GM23338 (cell line): Measurements from ENCODE around the gene UBE3C. TPM values are rescaled to one million over a fixed set of nuclear protein-coding genes. Genes with fewer than 3 reads are reported as not detected.

Experiments used
- ATAC-seq: fragments of 200-7000 bp; cut with Tn5 transposase; 3 replicates; pipeline ENCODE4 v1.9.1; 2020
- DNase-seq: peaks from one replicate; pipeline ENCODE4 v3.0.0-alpha.2; 2015; ENCODE audit warnings: low spot score
- H2AFZ ChIP-seq: fragments of 200-600 bp; sonication (generic); 2 replicates; pipeline ENCODE4 v1.8.0; 2016; ENCODE audit warnings: antibody characterized with exemption, mild to moderate bottlenecking, moderate library complexity
- H3F3A ChIP-seq: fragments of 200-600 bp; sonication (generic); replicated peaks from 2 replicates; pipeline ENCODE4 v1.8.0; 2017; ENCODE audit warnings: antibody characterized with exemption, mixed run types, low read depth
- H3K27ac ChIP-seq: fragments of 200-600 bp; sonication (generic); 2 replicates; pipeline ENCODE4 v1.6.1; 2016; ENCODE audit warnings: low read depth
- H3K27me3 ChIP-seq: fragments of 200-600 bp; sonication (generic); 2 replicates; pipeline ENCODE4 v1.8.0; 2016; ENCODE audit warnings: mild to moderate bottlenecking, mixed run types, moderate library complexity; ENCODE audit not compliant: insufficient read depth
- H3K36me3 ChIP-seq: fragments of 200-600 bp; sonication (generic); 2 replicates; pipeline ENCODE4 v1.8.0; 2016; ENCODE audit warnings: mild to moderate bottlenecking; ENCODE audit not compliant: insufficient read depth
- H3K4me1 ChIP-seq: fragments of 200-600 bp; sonication (generic); 2 replicates; pipeline ENCODE4 v1.8.0; 2016; ENCODE audit warnings: mild to moderate bottlenecking, moderate library complexity; ENCODE audit not compliant: insufficient read depth
- H3K4me2 ChIP-seq: fragments of 200-600 bp; sonication (generic); 2 replicates; pipeline ENCODE4 v1.7.1; 2017; ENCODE audit warnings: mixed run types
- H3K4me3 ChIP-seq: fragments of 200-600 bp; sonication (generic); 2 replicates; pipeline ENCODE4 v1.6.1; 2016; ENCODE audit warnings: mixed run types
- H3K79me2 ChIP-seq: fragments of 200-600 bp; sonication (generic); replicated peaks from 2 replicates; pipeline ENCODE4 v1.8.0; 2017; ENCODE audit warnings: mild to moderate bottlenecking; ENCODE audit not compliant: insufficient read depth
- H3K9me2 ChIP-seq: fragments of 200-600 bp; sonication (generic); 2 replicates; pipeline ENCODE4 v1.8.0; 2017; ENCODE audit not compliant: insufficient read depth
- H4K20me1 ChIP-seq: fragments of 200-600 bp; sonication (generic); replicated peaks from 2 replicates; pipeline ENCODE4 v1.8.0; 2017; ENCODE audit warnings: mild to moderate bottlenecking; ENCODE audit not compliant: insufficient read depth
- H3K27ac Mint-ChIP-seq: 2 replicates; pipeline ENCODE4 v1.8.0; 2020; ENCODE audit warnings: inconsistent platforms, mild to moderate bottlenecking, moderate library complexity, mixed read lengths
- H3K27me3 Mint-ChIP-seq: 3 replicates; pipeline ENCODE4 v1.8.0; 2022; ENCODE audit warnings: low read depth, mild to moderate bottlenecking, moderate library complexity, mixed read lengths, inconsistent platforms; ENCODE audit not compliant: insufficient read depth, poor library complexity
- H3K36me3 Mint-ChIP-seq: 3 replicates; pipeline ENCODE4 v1.8.0; 2021; ENCODE audit warnings: low read depth, mild to moderate bottlenecking, inconsistent platforms, moderate library complexity, mixed read lengths
- H3K4me1 Mint-ChIP-seq: 3 replicates; pipeline ENCODE4 v1.8.0; 2020; ENCODE audit warnings: mild to moderate bottlenecking, inconsistent platforms, mixed read lengths
- H3K4me3 Mint-ChIP-seq: 3 replicates; pipeline ENCODE4 v1.8.0; 2021; ENCODE audit warnings: moderate library complexity, mild to moderate bottlenecking, inconsistent platforms, mixed read lengths
- H3K9me3 Mint-ChIP-seq: 3 replicates; pipeline ENCODE4 v1.8.0; 2020; ENCODE audit warnings: moderate library complexity, mild to moderate bottlenecking, inconsistent platforms, mixed read lengths
- CREB1 ChIP-seq: fragments of 250-450 bp; sonication (Bioruptor Pico); IDR thresholded peaks from 2 replicates; pipeline ENCODE4 v1.5.0; 2020; ENCODE audit warnings: low read depth, mild to moderate bottlenecking, moderate library complexity
- EZH2 ChIP-seq: fragments of 200-600 bp; sonication (generic); IDR thresholded peaks from one replicate; pipeline ENCODE4 v1.8.0; 2017; ENCODE audit warnings: antibody characterized with exemption, mild to moderate bottlenecking, low read depth; ENCODE audit not compliant: unreplicated experiment
- EZH2phosphoT487 ChIP-seq: fragments of 200-600 bp; sonication (generic); IDR thresholded peaks from one replicate; pipeline ENCODE4 v1.8.1; 2018; ENCODE audit warnings: antibody characterized with exemption; ENCODE audit not compliant: unreplicated experiment
- REST ChIP-seq: IDR thresholded peaks from one replicate; pipeline ENCODE4 v1.6.1; 2018; ENCODE audit warnings: antibody characterized with exemption; ENCODE audit not compliant: unreplicated experiment
- STAT1 ChIP-seq: IDR thresholded peaks from one replicate; pipeline ENCODE4 v1.6.1; 2016; ENCODE audit warnings: antibody characterized with exemption; ENCODE audit not compliant: unreplicated experiment
- ZNF114 ChIP-seq: fragments of 250-450 bp; sonication (Bioruptor Pico); IDR thresholded peaks from 2 replicates; pipeline ENCODE4 v1.5.0; 2020; ENCODE audit warnings: mild to moderate bottlenecking, moderate library complexity
- polyA plus RNA-seq: library from polyadenylated mRNA; unstranded; fragments of >200 nt; fragmentation: Nextera tagmentation; extraction: Ambion mirVana; gene quantifications from 2 replicates; pipeline ENCODE4 v1.2.1, GENCODE V29; 2016
- total RNA-seq: library from RNA; depleted of rRNA; stranded (reverse); fragments of >200 nt; shearing (Covaris generic); gene quantifications from 2 replicates; pipeline ENCODE4 v1.2.3, GENCODE V29; 2014
- TF ChIP-seq, protein P1 (sequence below): fragments of 250-450 bp; sonication (Bioruptor Pico); IDR thresholded peaks from 2 replicates; pipeline ENCODE4 v1.5.0; 2020; ENCODE audit warnings: mild to moderate bottlenecking, moderate library complexity

The UBE3C gene
- total and polyA plus RNA-seq, 2 experiments from 2014 or later, result 16.8 to 76.9 TPM

DNA sequence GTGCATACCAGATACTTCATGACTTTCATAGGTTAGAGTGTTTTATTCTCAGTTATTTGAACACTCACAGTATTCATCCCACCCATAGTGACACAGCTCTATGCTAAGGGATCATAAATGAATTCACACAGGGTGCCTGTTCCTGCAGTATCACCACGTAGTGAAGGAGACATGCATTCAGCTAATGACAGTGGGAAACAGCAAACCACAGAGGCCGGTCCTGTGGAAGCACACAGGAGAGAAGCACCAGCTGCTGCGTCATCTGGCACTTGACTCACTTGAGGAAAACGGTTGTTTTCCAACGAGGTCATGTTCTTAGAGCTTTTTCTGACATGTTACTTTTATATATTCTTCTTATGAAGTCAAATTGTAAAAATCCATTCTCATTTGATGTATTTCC lies 73.0 kb downstream of the UBE3C start:
- Histone ChIP-seq H3F3A (peaks cover 3% of the 10 kb centered on the region; the same call in 1 of the 2 replicates), H3K4me3 (no peak overlapping the region), H3K36me3 (peaks cover 21% of the 10 kb centered on the region), H2AFZ (no peak overlapping the region), H3K4me2 (no peak overlapping the region), H3K4me1 (no peaks in the 10 kb centered on the region), H3K27ac (no peak overlapping the region), H4K20me1 (peaks cover 7% of the 10 kb centered on the region), H3K9me2 (no peaks in the 10 kb centered on the region), H3K27me3 (no peaks in the 10 kb centered on the region), H3K79me2 (no peaks in the 10 kb centered on the region; the same call in 1 of the 2 replicates)
- TF ChIP-seq ZNF114 (CRISPR knock-in tag) (no peak), CREB1 (no peak), STAT1 (no peak), EZH2 (no peak), REST (no peak), EZH2phosphoT487 (no peak)
- TF ChIP-seq, protein P1, sequence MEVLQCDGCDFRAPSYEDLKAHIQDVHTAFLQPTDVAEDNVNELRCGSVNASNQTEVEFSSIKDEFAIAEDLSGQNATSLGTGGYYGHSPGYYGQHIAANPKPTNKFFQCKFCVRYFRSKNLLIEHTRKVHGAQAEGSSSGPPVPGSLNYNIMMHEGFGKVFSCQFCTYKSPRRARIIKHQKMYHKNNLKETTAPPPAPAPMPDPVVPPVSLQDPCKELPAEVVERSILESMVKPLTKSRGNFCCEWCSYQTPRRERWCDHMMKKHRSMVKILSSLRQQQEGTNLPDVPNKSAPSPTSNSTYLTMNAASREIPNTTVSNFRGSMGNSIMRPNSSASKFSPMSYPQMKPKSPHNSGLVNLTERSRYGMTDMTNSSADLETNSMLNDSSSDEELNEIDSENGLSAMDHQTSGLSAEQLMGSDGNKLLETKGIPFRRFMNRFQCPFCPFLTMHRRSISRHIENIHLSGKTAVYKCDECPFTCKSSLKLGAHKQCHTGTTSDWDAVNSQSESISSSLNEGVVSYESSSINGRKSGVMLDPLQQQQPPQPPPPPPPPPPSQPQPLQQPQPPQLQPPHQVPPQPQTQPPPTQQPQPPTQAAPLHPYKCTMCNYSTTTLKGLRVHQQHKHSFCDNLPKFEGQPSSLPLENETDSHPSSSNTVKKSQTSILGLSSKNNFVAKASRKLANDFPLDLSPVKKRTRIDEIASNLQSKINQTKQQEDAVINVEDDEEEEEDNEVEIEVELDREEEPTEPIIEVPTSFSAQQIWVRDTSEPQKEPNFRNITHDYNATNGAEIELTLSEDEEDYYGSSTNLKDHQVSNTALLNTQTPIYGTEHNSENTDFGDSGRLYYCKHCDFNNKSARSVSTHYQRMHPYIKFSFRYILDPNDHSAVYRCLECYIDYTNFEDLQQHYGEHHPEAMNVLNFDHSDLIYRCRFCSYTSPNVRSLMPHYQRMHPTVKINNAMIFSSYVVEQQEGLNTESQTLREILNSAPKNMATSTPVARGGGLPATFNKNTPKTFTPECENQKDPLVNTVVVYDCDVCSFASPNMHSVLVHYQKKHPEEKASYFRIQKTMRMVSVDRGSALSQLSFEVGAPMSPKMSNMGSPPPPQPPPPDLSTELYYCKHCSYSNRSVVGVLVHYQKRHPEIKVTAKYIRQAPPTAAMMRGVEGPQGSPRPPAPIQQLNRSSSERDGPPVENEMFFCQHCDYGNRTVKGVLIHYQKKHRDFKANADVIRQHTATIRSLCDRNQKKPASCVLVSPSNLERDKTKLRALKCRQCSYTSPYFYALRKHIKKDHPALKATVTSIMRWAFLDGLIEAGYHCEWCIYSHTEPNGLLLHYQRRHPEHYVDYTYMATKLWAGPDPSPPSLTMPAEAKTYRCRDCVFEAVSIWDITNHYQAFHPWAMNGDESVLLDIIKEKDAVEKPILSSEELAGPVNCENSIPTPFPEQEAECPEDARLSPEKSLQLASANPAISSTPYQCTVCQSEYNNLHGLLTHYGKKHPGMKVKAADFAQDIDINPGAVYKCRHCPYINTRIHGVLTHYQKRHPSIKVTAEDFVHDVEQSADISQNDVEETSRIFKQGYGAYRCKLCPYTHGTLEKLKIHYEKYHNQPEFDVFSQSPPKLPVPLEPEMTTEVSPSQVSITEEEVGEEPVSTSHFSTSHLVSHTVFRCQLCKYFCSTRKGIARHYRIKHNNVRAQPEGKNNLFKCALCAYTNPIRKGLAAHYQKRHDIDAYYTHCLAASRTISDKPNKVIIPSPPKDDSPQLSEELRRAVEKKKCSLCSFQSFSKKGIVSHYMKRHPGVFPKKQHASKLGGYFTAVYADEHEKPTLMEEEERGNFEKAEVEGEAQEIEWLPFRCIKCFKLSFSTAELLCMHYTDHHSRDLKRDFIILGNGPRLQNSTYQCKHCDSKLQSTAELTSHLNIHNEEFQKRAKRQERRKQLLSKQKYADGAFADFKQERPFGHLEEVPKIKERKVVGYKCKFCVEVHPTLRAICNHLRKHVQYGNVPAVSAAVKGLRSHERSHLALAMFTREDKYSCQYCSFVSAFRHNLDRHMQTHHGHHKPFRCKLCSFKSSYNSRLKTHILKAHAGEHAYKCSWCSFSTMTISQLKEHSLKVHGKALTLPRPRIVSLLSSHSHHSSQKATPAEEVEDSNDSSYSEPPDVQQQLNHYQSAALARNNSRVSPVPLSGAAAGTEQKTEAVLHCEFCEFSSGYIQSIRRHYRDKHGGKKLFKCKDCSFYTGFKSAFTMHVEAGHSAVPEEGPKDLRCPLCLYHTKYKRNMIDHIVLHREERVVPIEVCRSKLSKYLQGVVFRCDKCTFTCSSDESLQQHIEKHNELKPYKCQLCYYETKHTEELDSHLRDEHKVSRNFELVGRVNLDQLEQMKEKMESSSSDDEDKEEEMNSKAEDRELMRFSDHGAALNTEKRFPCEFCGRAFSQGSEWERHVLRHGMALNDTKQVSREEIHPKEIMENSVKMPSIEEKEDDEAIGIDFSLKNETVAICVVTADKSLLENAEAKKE (CRISPR knock-in tag), result no peak
- no peaks in the 10 kb centered on the region for H3K9me3 Mint-ChIP-seq
- H3K27ac Mint-ChIP-seq, result no peak overlapping the region
- DNase-seq (no peak), ATAC-seq (no peak)
- H3K4me1 Mint-ChIP-seq, result peaks cover 7% of the 10 kb centered on the region
- H3K4me3 Mint-ChIP-seq, result no peak overlapping the region
- no peaks in the 10 kb centered on the region for H3K27me3 Mint-ChIP-seq
- peaks cover 34% of the 10 kb centered on the region for H3K36me3 Mint-ChIP-seq
